ENCODE measurements around the gene FHL1.
"Not testable (repeated sequence)": the region's sequence is repeated elsewhere in the genome, so short reads cannot be mapped to it uniquely, and the experiment has no call there.

FHL1 gene

GRCh38 chrX:136211766-136212556 lies 64.6 kb downstream of the FHL1 start:
- no peak for DNase-seq

GRCh38 chrX:136212557-136213111 lies 65.3 kb downstream of the FHL1 start:
- DNase-seq = no peak

- no peak for DNase-seq
Measured at GRCh38 chrX:136214551-136214950, 67.2 kb downstream of the FHL1 start.

GRCh38 chrX:136215559-136215958 lies 68.2 kb downstream of the FHL1 start:
- DNase-seq = no peak

DNA sequence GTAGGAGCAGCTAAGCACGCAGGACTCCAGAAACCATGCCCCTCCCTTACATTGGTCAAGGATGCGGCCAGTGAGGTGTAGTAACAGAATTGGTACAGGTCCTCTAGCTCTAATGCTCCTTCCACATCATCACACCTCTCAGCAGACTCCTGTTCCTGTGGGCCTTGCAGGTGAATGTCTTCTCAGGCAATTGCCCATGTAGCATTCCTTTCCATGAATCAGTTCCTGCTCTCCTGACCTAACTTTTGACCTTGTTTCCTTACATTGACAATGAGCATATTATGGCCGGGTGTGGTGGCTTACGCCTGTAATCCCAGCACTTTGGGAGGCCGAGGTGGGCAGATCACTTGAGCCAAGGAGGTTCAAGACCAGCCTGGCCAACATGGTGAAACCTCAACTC lies 72.6 kb downstream of the FHL1 start:
- DNase-seq = no peak

DNA sequence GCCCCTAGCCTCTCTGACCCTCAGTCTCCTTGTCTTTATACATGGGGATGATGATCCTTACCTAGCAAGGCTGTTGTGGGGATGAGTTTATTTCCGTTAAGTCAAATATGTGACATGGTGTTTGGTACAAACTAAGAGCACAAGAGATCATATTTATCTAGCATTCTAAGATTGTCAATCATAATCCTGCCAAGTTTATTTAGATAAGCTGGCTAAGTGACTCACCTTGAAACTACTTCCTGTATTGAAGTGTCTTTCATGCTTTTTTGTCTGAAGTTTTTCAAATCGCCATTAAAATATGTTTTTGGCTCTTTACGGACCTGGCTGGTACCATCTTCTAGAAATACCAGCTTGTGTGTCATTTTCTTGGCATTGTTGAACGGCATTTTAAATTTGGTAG lies 73.2 kb downstream of the FHL1 start:
- no peak for DNase-seq

DNA sequence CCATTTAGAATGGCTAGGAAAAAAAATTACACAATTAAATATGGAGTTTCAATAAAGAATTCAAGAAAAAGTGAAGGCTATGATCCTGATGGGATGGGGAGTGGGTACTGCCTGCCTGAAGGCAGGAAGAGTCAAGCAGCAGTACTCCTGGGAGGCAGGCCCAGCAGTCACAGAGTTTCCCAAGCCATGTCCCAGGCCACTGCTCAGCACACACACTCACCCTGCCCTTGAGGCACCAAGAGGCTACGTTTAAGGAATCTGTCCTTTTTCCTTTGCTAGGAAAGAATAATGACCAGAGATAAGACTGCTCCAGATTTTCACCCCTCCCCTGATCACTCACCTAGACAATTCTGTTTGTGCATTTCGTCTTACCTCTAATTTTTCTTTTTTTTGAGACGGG lies 73.6 kb downstream of the FHL1 start:
- DNase-seq = no peak

DNA sequence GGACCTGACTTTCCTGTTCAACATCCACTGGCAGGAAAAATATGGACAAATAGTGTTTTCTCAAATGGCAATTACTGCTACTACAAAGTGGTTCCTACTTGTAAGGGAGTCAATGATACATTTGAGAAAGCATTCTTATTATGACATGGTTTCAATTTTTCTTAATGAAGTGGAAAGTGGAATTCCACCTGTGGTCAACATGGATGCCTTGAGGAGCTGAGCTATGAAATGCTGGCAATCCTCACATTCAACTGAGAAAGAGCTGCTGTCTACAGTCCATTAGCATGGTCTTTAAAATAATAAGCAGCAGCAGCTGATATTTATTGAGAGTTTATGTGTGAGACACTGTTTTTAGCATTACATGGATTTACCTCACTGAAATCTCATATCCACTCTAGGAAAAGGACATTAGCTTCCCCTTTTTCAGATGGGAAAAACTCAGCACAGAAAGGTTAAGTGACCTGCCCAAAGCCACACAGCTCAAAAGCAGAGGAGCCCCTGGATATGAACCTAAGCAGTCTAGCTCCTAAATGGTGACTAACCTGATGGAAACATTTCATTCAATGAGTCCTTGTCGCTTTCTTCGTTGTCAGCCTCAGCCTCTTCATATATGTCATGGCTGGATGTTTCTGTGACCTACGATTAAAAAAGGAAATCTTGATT lies 74.6 kb downstream of the FHL1 start:
- no peak for DNase-seq

- no peak for DNase-seq
Measured at GRCh38 chrX:136227074-136227473, 79.7 kb downstream of the FHL1 start.

- no peak for DNase-seq
Measured at GRCh38 chrX:136227948-136228838, 80.9 kb downstream of the FHL1 start.

GRCh38 chrX:136228839-136229207 lies 81.5 kb downstream of the FHL1 start:
- no peak for DNase-seq

- no peak for DNase-seq
Measured at GRCh38 chrX:136237074-136237473, 89.7 kb downstream of the FHL1 start.

DNA sequence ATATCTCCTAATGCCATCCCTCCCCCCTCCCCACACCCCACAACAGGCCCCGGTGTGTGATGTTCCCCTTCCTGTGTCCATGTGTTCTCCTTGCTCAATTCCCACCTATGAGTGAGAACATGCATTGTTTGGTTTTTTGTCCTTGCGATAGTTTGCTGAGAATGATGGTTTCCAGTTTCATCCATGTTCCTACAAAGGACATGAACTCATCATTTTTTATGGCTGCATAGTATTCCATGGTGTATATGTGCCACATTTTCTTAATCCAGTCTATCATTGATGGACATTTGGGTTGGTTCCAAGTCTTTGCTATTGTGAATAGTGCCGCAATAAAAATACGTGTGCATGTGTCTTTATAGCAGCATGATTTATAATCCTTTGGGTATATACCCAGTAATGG lies 90.5 kb downstream of the FHL1 start:
- DNase-seq = not testable (repeated sequence)

DNA sequence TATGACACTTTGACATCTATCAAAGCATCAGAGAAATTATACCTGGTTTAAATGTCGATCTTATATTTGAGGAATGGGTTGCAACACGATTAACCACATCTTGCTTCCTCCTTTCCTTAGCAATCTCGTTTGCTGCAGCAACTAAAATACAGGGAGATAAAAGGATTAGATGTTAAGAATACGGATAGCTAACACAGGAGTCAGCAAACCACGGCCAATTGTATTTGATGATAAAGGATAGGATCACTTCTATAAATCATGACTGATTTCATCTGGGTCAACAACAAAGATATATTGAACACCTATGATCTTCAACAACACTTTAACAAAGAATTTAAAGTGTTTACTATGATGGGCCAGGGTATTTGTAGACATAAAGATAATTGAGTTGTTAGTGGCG lies 98.9 kb downstream of the FHL1 start:
- no peak for DNase-seq

DNA sequence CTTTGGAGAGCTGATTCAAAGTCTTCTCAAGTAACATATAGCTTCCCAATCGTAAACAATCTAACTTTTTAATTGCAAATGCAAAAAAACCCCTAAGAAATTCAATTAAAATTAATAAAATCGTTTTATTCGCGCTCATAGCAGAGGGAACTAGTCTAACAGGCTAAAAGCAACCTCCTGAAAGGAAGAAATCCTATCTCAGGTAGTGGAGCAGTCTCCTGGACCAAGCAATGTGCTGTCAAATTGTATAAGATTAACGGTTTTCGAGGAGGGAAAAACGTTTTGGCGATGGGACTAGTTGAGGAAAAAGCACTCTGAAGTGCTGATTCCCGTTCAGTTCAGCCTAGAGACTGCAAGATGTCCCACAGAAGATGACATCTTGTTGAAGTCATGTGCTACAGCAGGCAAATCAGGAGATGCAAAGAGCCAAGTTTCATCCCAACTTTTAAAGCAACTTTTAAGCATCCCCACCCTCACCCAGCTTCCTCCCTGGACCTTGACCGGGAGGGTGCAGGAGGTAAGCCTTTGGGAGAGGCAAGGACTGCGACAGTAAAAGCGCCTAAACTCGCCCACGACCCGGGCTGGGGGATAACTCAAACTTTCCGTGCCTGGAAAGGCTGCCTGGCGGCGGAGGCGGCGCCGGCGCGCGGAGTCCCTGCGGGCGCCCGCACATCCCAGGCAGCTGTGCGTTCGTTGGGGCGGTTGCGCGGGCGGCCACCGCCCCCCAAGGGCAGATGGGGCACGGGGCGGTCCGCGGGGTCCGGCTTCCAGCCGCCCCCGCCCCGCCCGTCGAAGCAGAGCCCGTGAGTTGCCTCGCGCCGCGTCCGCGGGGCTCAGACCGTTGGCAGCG lies 103.1 kb downstream of the FHL1 start:
- peak; percentile 49 to 54 for DNase-seq

DNA sequence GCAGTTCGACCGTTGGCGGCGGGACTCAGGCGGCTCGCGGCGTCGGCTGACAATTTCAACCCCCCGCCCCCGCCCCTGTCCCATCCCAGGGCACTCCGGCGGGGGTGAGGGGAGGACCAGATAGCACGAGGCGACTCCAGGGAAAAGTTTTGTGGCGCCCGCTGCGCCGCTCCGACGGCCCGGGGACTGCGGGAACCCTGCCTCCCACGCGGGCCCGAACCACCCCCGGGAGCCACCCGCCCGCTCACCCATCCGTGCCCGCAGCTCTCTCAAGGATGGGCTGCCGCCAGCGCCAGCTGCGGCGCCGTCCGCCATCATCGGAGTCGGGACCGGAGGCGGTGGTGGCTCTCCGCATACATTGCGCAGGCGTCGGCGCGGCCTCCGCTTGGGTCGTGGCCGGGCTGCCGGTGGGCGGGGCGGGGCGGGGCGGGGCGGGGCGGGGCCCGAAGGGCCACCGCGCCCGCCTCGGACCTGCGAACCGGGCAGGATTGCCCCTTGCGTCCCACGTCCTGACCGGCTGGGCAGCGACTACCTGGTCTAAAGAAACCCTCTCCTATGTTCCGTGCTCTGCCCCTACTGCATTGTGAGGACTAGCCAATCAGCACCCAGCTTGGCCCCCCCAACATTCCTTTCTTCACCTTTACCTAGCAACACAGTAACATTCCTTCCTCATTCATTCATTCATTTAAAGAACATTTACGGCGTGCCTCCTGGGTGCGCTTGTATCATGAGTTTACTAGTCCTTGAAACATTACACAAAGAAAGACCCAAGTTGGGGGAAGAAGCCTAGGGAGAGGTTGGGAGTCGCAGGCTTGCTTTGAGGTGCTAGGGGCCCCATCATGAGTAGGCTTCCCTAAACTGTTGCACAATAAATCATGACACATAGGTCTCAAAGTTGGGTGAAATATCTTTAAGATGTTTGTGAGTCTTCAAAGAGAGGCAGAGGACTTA lies 104.0 kb downstream of the FHL1 start, which contains the start of gene MAP7D3:
Gene MAP7D3 (minus strand): TSS at position 360 of the 951 bp plus-strand sequence. CDS start 42 bp downstream, at position 318.
- DNase-seq = peak; percentile 63 to 67

- no peak for DNase-seq
Measured at GRCh38 chrX:136255541-136255940, 108.2 kb downstream of the FHL1 start.

DNA sequence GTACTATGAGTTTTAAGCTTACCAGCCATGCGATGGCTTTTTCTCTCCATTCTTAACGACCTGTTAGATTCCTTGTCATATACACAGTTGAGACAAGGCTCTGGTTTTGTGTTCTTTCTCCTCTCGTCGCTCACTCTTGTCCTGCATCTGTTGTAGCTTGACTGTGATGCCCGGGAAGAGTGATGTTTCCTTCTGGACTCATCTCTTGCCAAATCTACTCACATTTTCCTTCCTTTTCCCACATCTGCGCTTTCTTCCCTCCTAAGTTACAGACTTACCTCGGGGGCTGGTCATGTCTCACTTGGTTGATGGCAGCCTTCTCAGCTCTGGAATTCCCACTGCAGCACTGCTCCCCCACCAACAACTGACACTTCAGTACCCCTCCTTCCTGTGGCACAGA lies 108.7 kb downstream of the FHL1 start:
- DNase-seq = no peak

DNA sequence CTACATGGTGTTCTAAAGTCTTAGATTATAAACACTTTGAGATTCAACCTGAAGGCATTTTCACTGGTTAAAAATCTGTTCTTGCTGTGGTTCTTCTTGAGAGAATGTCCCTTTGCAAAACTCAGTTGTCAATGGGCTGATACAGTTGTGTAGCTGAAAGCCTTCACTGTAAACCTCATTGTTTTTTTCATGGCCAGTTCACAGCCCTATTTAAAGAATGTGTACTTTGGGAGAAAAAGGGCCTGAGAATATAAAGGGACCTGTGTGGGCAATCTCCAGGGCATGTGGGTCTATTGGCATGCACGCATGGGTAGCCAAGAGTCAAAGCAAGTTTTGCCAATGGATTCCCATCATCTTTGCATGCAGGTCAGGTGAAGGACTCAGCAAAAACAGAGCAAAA lies 111.6 kb downstream of the FHL1 start:
- DNase-seq = no peak

GRCh38 chrX:136259543-136259942 lies 112.2 kb downstream of the FHL1 start:
- DNase-seq = no peak

DNA sequence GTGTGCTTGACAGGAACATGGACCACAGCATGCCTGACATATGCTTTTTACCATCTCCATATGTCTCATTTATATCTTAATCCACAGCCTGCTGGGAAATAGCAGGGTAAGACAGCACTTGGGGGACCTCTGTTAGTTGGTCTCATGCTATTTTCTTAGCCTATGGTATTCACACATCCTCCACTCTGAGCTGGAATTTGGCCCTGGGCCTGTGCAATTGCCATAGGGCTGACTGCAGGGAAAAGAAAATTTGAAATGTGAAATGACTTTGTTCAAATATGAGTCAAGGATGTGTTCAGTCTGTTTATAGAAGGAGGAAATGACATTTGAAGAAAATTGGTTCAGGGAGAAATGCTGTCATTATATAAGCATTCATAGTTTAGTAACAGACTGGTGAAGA lies 113.4 kb downstream of the FHL1 start:
- DNase-seq = no peak
